ENCODE data around the gene MBNL3. TPM values are rescaled to one million over a fixed set of nuclear protein-coding genes. Genes with fewer than 3 reads are reported as not detected.

MBNL3 gene
- polyA plus RNA-seq, 1 of the 3 experiments (the other 2 are of a cell fraction) = 0.21 TPM

DNA sequence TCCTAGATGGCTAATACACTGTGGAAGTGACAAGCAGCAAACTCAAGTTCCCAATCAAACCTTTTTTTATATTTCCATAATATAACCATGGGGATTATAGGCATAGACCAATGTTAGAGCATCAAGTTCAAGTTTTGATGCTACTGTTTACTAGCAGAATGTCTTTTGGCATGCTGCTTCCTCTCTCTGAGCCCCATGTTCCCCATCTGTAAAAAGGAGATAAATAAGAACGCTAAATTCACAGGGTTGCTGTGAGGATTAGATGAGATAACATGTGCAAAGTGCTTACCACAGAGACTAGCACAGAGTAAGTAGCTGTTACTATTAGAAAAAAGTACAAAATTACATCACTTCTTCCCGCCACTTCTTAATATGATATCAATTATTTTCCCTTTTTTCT is 18.0 kb downstream of the MBNL3 start:
- H3K27me3 ChIP-seq (ENCODE audit: insufficient read depth) = no peaks in the 10 kb centered on the region
- ChIA-PET POLR2A (no interaction called here), CTCF (no interaction called here)
- H3K9ac ChIP-seq = no peak overlapping the region
- H3K9me3 ChIP-seq = no peaks in the 10 kb centered on the region
- H3K9me2 ChIP-seq = no peaks in the 10 kb centered on the region
- H3K36me3 ChIP-seq (replicated peaks in 1 of 2; ENCODE audit: control insufficient read depth in 1 of 2, insufficient read depth in 2 of 2, low read length in 1 of 2) = no peaks in the 10 kb centered on the region
- no peaks in the 10 kb centered on the region for H4K20me1 ChIP-seq (ENCODE audit: insufficient read depth)
- H3K27ac ChIP-seq (ENCODE audit: low read depth in 2 of 2, low read length in 1 of 2) = no peak overlapping the region
- no peak overlapping the region for H3K4me2 ChIP-seq
- no peaks in the 10 kb centered on the region for H3K79me2 ChIP-seq (ENCODE audit: insufficient read depth)
- no peak for DNase-seq
- WGBS (ENCODE audit: low lambda C conversion rate) = 28% methylated on average over 2 of the region's 2 CpGs
- no peak overlapping the region for H2AFZ ChIP-seq (ENCODE audit: low read depth)
- H3F3A ChIP-seq (replicated peaks; ENCODE audit: insufficient read depth) = no peaks in the 10 kb centered on the region
- H3K4me3 ChIP-seq (ENCODE audit: low read depth in 2 of 2, low read length in 1 of 2) = no peak overlapping the region
- H3K4me1 ChIP-seq (ENCODE audit: control insufficient read depth in 1 of 2, insufficient read depth in 2 of 2, low read depth in 1 of 2, low read length in 1 of 2) = no peaks in the 10 kb centered on the region; a peak in 1 of 4 replicates
- TF ChIP-seq FOXJ3 (CRISPR knock-in tag; IDR thresholded peaks at IDR 0.05) (no peak), RFX5 (IDR thresholded peaks at IDR 0.05; ENCODE audit: low read length) (no peak), TEAD4 (IDR thresholded peaks at IDR 0.05; ENCODE audit: borderline replicate concordance, insufficient read depth) (no peak), NRF1 (IDR thresholded peaks at IDR 0.05; ENCODE audit: low read depth, low read length) (no peak), NFIC (IDR thresholded peaks at IDR 0.05; ENCODE audit: borderline replicate concordance) (no peak), YY1 (IDR thresholded peaks at IDR 0.05; ENCODE audit: low read depth) (no peak), RAD21 (IDR thresholded peaks at IDR 0.05; ENCODE audit: low read length) (no peak), JUND (IDR thresholded peaks at IDR 0.05) (no peak)
- TF ChIP-seq, protein P1, sequence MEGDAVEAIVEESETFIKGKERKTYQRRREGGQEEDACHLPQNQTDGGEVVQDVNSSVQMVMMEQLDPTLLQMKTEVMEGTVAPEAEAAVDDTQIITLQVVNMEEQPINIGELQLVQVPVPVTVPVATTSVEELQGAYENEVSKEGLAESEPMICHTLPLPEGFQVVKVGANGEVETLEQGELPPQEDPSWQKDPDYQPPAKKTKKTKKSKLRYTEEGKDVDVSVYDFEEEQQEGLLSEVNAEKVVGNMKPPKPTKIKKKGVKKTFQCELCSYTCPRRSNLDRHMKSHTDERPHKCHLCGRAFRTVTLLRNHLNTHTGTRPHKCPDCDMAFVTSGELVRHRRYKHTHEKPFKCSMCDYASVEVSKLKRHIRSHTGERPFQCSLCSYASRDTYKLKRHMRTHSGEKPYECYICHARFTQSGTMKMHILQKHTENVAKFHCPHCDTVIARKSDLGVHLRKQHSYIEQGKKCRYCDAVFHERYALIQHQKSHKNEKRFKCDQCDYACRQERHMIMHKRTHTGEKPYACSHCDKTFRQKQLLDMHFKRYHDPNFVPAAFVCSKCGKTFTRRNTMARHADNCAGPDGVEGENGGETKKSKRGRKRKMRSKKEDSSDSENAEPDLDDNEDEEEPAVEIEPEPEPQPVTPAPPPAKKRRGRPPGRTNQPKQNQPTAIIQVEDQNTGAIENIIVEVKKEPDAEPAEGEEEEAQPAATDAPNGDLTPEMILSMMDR (IDR thresholded peaks at IDR 0.05) = no peak

DNA sequence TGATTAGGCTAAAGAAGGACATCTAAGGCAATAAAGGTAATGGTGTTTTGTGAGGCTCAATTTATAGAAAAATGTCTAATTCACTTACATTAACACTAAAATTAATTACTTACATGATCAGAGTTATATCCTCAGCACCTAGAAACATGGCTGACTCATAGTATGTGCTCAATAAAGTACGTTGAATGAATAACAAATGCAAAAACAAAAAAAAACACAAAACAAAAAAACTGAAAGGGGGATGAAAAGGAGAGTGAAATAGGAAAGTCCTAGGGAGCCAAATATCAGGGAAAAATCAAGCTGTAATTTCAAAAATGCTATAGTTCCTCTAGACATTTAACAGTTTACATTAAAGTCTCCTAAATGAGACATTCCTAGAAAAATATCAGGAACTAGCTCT is 18.7 kb downstream of the MBNL3 start:
- Histone ChIP-seq H3K36me3 (replicated peaks in 1 of 2; ENCODE audit: control insufficient read depth in 1 of 2, insufficient read depth in 2 of 2, low read length in 1 of 2) (no peaks in the 10 kb centered on the region), H3K4me1 (ENCODE audit: control insufficient read depth in 1 of 2, insufficient read depth in 2 of 2, low read depth in 1 of 2, low read length in 1 of 2) (no peaks in the 10 kb centered on the region; a peak in 1 of 4 replicates), H3K4me2 (no peak overlapping the region), H3K27ac (ENCODE audit: low read depth in 2 of 2, low read length in 1 of 2) (no peak overlapping the region), H3K9me2 (no peaks in the 10 kb centered on the region), H3K9me3 (no peaks in the 10 kb centered on the region), H3K4me3 (ENCODE audit: low read depth in 2 of 2, low read length in 1 of 2) (no peak overlapping the region), H3F3A (replicated peaks; ENCODE audit: insufficient read depth) (no peaks in the 10 kb centered on the region), H3K79me2 (ENCODE audit: insufficient read depth) (no peaks in the 10 kb centered on the region), H3K9ac (no peak overlapping the region), H4K20me1 (ENCODE audit: insufficient read depth) (no peaks in the 10 kb centered on the region), H3K27me3 (ENCODE audit: insufficient read depth) (no peaks in the 10 kb centered on the region), H2AFZ (ENCODE audit: low read depth) (no peak overlapping the region)
- DNase-seq = no peak
- 28% methylated on average over 1 of the region's 1 CpG for WGBS (ENCODE audit: low lambda C conversion rate)
- CTCF ChIA-PET = no interaction called here
- TF ChIP-seq FOXM1 (IDR thresholded peaks at IDR 0.05; ENCODE audit: low read depth) = no peak
- POLR2A ChIA-PET = no interaction called here

- POLR2A ChIA-PET = no interaction called here
Observed at GRCh38 chrX:132468454-132468853, 20.4 kb downstream of the MBNL3 start.

More at GRCh38 chrX:132468454-132468853, 20.4 kb downstream of the MBNL3 start:
- DNase-seq = no peak
- Histone ChIP-seq H3K27me3 (ENCODE audit: insufficient read depth) (no peaks in the 10 kb centered on the region), H3K79me2 (ENCODE audit: insufficient read depth) (no peaks in the 10 kb centered on the region), H3K4me2 (no peak overlapping the region), H3K9me3 (peaks cover 4% of the 10 kb centered on the region; the same call in 1 of the 2 replicates), H2AFZ (ENCODE audit: low read depth) (no peak overlapping the region), H4K20me1 (ENCODE audit: insufficient read depth) (no peaks in the 10 kb centered on the region), H3K36me3 (replicated peaks in 1 of 2; ENCODE audit: control insufficient read depth in 1 of 2, insufficient read depth in 2 of 2, low read length in 1 of 2) (no peaks in the 10 kb centered on the region), H3K27ac (ENCODE audit: low read depth in 2 of 2, low read length in 1 of 2) (no peak overlapping the region), H3K4me3 (ENCODE audit: low read depth in 2 of 2, low read length in 1 of 2) (no peak overlapping the region), H3K4me1 (ENCODE audit: control insufficient read depth in 1 of 2, insufficient read depth in 2 of 2, low read depth in 1 of 2, low read length in 1 of 2) (no peaks in the 10 kb centered on the region; a peak in 1 of 4 replicates), H3K9ac (no peak overlapping the region), H3K9me2 (no peaks in the 10 kb centered on the region), H3F3A (replicated peaks; ENCODE audit: insufficient read depth) (no peaks in the 10 kb centered on the region)
- CTCF ChIA-PET = interaction anchor here (1.2 to 1.4 kb wide), 2 partner anchors 12 to 176 kb away, joined by 3 to 4 read pairs; no protein-coding TSS in a partner anchor
- WGBS (ENCODE audit: low lambda C conversion rate) = 31% methylated on average over 3 of the region's 3 CpGs
- TF ChIP-seq RCOR1 (IDR thresholded peaks at IDR 0.05; ENCODE audit: low read length) = no peak
- TF ChIP-seq SMC3 (IDR thresholded peaks at IDR 0.05; ENCODE audit: low read depth, low read length) = no peak
- no peak for TF ChIP-seq YY1 (IDR thresholded peaks at IDR 0.05; ENCODE audit: low read depth)
- TF ChIP-seq NRF1 (IDR thresholded peaks at IDR 0.05; ENCODE audit: low read depth, low read length) = no peak
- TF ChIP-seq, protein P2, sequence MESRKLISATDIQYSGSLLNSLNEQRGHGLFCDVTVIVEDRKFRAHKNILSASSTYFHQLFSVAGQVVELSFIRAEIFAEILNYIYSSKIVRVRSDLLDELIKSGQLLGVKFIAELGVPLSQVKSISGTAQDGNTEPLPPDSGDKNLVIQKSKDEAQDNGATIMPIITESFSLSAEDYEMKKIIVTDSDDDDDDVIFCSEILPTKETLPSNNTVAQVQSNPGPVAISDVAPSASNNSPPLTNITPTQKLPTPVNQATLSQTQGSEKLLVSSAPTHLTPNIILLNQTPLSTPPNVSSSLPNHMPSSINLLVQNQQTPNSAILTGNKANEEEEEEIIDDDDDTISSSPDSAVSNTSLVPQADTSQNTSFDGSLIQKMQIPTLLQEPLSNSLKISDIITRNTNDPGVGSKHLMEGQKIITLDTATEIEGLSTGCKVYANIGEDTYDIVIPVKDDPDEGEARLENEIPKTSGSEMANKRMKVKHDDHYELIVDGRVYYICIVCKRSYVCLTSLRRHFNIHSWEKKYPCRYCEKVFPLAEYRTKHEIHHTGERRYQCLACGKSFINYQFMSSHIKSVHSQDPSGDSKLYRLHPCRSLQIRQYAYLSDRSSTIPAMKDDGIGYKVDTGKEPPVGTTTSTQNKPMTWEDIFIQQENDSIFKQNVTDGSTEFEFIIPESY (IDR thresholded peaks at IDR 0.05; ENCODE audit: borderline replicate concordance, low read depth) = no peak
- no peak for TF ChIP-seq MEF2A (IDR thresholded peaks at IDR 0.05; ENCODE audit: borderline replicate concordance, low read depth)
